Stimulated activated CD4-positive, alpha-beta T cell treated with anti-CD3 and anti-CD28 coated beads, Interleukin-15, amount 100 ng/mL, for 48 hours (primary cell): ENCODE measurements around the gene SHISA7.
"Not testable (repeated sequence)": the region's sequence is repeated elsewhere in the genome, so short reads cannot be mapped to it uniquely, and the experiment has no call there.

Experiments
- DNase-seq, 2 donors: peaks; one replicate each; pipeline ENCODE4 v3.0.0-alpha.2; 2020; ENCODE audit warnings: low read depth in 2 of 2

The SHISA7 gene

DNA sequence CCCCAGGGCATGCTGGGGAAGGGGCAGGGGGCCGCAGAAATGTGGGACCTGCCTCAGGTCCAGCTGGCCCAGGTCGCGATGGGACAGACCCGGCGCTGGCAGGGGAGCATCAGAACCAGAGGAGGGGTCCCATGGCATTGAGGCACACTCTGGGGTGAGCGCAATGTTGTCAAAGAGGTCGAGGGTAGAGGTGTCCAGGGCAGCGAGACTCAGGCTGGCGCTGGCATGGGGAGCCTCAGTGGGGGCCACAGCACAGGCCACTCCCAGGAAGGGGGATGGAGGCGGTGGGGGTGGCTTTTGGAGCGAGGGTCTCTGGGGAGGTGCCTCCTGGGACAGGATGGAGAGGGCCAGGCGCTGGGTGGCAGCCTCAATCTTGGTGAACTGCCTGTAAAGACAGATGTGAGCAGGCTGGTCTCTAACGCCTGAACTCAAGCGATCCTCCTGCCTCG, 20.5 kb upstream of the SHISA7 start:
- DNase-seq, result no peak

DNA sequence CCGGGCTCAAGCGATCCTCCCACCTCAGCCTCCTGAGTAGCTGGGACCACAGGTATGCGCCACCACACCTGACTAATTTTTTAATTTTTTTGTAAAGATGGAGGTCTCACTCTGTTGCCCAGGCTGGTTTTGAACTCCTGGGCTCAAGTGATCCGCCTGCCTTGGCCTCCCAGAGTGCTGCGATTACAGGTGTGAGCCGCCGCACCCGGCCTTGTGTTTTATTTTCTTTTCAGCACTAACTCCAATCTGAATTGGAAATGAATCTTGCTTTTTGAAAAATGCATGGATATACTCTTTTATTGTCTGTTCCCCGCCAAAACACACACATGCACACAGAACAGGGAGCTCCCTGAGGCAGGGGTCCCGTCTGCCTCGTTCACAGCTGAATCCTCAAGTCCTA, 19.6 kb upstream of the SHISA7 start:
- DNase-seq, result no peak

GRCh38 chr19:55461974-55462626, 19.0 kb upstream of the SHISA7 start:
- no peak for DNase-seq

- DNase-seq, result peak; percentile 100
Observed at GRCh38 chr19:55461259-55461973, 18.3 kb upstream of the SHISA7 start, which contains the start of gene ISOC2. Gene ISOC2 (minus strand): TSS chr19:55461642. CDS start chr19:55456486, 5,156 bp downstream.

DNA sequence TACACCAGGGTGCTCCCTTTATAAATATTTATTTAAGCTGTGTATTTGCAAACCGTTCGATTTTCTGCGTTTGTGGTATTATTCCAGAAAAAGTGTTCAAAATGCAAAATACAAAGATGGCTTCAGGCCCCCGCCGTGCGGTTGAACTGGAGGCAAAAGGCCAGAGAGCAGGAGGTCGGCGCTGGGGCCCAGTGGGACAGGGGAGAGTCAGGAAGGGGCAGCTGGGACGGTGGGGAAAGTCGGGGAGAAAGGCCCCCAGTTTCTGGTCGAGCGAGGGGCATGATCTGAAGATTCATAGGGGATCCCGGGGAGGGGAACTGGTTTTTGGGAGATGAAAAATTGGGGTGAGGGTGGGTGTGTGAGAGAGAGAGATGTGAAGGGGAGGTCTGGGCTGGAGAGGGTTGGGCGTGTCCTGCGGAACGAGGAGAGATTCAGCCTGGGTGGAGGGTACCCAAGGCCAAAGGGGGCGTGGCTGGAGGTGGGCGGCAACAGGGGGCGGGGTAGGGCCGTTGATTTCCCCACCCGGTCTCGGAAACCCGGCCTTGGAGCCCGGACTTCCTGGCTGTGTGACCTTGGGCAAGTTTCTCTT, 17.7 kb upstream of the SHISA7 start:
- no peak for DNase-seq

- no peak for DNase-seq
Observed at GRCh38 chr19:55459950-55460657, 17.0 kb upstream of the SHISA7 start.

DNA sequence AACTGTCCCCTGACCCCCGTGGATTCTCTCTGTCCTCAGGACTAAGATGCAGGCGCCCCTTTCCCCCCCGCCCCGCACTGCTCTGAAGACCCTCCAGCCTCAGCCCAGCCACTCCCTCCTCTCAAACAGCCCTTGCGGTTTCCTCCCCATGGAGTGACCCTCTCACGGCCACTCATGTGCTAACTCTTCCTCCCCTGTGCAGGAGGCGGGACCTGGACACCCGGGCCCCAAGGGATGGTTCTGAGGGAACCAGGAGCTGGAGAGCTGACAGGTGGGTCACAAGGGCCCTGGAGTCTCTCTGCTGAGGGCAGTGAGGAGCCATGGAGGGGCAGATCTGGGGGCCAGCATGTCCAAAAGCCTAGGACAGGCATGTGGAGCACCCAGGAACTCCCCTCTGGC, 16.4 kb upstream of the SHISA7 start:
- DNase-seq, result no peak

DNA sequence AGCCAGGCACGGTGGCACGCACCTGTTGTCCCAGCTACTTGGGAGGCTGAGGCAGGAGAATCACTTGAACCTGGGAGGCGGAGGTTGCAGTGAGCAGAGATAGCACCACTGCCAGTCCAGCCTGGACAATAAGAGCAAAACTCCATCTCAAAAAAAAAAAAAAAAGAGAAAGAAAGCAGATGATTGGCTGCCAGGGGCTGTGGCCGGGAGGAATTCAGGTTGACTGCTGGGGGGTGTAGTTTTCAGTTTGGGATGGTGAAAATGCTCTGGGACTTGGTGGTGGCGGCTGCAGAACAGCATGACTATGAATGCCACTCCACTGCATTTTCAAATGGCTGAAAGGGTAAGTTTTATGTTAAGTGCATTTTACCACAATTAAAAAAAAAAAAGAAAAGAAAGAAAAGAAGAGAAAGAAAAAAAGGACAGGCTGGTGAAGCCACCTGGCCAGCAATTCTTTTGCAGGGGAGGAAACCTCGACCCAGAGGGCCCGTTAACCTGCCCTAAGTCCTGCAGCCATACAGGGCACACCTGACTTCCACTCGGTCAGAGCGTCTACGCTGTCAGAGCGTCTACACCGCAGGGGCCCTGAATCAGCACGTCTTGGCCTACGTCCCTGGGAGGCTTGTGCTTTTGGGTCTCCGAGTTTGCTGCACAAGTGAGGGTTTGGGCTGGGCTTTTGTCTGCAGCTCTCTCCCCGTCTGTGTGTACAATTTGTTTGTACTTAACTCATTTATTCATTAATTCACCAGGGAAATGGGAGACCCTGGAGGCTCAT, 14.8 kb upstream of the SHISA7 start:
- DNase-seq, result no peak

GRCh38 chr19:55456347-55456746, 13.2 kb upstream of the SHISA7 start:
- DNase-seq, result no peak

GRCh38 chr19:55455576-55456235, 12.6 kb upstream of the SHISA7 start:
- DNase-seq, result no peak

- peak in 1 of 2 donors; percentile 26 for DNase-seq
Observed at GRCh38 chr19:55454787-55455243, 11.7 kb upstream of the SHISA7 start.

DNA sequence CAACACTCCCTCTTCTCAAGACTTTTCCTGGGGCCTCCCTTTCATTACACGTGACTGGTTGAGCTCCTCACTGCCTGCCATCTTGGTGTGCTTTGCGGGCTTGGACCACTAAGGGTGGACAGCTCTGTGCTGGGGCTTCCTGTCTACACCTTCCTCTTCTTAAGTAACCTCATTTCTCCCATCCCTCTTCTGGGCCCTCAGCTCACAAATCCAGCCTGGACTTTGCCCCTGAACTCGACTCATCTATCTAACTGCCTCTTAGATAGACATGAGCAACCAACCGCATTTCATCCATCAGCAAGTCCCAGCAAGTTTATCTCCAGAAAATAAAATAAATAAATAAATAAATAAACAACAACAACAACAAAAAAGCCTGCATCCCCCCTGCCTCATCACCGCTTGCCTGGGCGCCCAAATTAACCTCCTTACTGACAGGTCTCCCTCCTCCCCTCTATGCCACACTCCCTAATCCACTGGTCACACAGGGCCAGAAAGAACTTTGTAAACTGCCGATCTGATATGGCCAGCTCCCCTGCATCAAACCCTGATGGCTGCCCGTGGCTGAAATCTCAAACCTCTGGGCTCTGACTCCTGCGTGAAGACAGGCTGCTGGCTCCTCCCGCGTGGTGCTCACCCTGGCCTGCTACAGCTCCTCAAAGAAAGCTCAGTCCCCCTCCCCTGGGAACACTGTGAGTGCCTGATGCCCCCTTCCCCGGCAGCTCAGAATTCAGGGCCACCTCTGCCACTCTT, 10.6 kb upstream of the SHISA7 start:
- DNase-seq, result no peak

DNA sequence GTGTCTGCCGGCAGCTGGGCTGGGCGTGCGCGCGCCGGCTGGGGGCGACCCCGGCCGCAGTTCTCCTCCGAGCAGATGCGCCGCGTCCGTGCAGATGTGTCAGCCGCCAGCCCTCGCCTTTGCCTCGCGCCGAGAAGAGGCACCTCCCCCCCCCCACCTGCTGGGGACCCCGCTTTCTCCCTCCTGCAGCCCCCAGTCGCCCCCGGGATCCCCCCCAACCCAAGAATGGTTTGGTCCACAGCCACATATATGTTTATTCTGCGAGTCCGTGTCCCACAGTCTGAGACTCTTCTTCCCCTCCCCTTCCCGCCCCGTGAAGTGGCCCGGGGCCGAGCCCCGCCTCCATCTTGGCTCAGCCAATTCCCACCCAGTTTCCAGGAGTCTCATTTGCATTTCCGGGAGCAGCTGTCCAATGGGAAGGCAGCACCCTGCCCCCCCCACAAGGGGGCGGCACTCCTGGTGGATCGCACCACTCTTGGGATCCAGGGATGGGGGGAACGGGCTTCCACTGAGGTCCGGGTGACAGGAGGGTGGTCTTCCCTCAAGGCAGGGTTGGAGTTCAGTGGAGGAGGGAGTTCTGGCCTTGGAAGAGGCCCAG, 9.7 kb upstream of the SHISA7 start:
- DNase-seq, result peak in 1 of 2 donors; percentile 35

- no peak for DNase-seq
Observed at GRCh38 chr19:55451965-55452748, 9.1 kb upstream of the SHISA7 start.

DNA sequence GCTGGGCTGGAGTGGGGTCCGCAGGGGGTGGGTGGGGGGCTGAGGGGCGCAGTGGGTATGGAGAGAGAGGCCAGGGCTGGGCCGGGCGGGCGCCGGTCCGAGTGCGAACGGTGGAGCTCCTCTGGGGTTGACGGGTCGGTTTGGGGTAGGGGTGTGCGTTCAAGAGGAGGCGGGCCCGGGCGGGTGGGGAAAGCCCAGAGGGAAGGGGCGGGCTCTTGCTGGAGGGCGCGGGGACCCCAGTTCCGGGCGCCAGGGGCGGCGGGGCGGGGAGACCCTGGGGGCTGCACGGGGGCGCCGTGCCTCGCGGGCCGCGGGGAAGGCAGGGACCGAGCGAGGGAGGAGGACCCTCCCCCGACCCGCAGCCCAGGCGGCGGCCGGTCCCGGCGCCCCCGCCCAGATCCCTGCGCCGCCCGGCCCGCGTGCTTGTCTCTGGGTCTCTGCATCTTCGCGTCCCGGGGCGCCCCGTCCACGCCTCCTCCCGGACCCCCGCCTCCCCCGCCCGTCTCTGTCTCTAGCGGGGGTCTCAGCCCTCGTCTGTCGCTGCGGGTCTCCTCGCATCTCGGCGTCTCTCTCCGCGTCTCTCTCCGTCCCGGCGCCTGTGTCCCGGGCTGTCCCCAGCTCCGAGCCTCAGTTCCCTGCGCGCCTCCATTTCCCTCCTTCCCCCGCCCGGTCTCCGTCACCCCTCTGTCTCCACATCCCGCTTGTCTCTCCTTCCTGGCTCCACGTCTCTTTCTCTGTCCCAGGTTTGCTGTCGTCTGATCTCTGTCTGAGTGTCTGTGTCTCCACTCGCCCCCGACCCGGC, 8.3 kb upstream of the SHISA7 start:
- DNase-seq, result no peak

- no peak for DNase-seq
Observed at GRCh38 chr19:55449469-55449868, 6.4 kb upstream of the SHISA7 start.

GRCh38 chr19:55448175-55448490, 5.0 kb upstream of the SHISA7 start:
- DNase-seq, result not testable (repeated sequence)
